Renal cortex interstitium (tissue), 11 donors: Measurements from ENCODE around the gene GRID1. TPM values are rescaled to one million over a fixed set of nuclear protein-coding genes. Genes with fewer than 3 reads are reported as not detected.

Source experiments
- DNase-seq, 11 donors: peaks; one replicate each; pipeline ENCODE4 v3.0.0-alpha.2; 2013; ENCODE audit warnings: low read depth in 9 of 11, low spot score in 4 of 11; ENCODE audit errors: extremely low read depth in 1 of 11
- polyA plus RNA-seq, 3 donors: library from polyadenylated mRNA; unstranded; fragments of 120-200 nt; gene quantifications; one replicate each; pipeline ENCODE4 v1.2.1, GENCODE V29; 2013; ENCODE audit not compliant: insufficient read length in 3 of 3

GRID1 gene
- polyA plus RNA-seq, 3 donors: 1.6 to 1.8 (median 1.6) TPM

GRCh38 chr10:86305521-86305920 is 61.1 kb downstream of the GRID1 start:
- no peak for DNase-seq

DNA sequence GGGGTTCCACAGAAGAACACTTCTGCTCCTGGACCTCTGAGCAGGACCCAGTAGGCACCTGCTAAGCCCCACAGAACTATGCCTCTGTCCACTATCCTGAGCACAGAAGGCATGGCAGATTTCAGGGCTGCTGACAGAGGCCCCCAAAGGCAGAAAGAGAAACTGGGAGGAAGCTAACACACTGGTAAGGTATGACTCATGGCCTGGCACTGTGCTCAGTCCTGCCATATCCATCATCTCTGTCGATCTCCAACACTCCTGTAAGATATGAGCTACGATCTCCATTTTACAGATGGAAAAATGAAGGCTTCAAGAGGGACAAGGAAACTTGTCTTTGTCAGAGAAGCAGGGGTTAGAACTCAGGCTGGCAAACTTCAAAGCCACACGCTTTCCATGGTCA is 62.2 kb downstream of the GRID1 start:
- no peak for DNase-seq

GRCh38 chr10:86303626-86304025 is 63.0 kb downstream of the GRID1 start:
- no peak for DNase-seq

- DNase-seq: no peak
These were observed 64.6 kb downstream of the GRID1 start for GRCh38 chr10:86301971-86302370.

DNA sequence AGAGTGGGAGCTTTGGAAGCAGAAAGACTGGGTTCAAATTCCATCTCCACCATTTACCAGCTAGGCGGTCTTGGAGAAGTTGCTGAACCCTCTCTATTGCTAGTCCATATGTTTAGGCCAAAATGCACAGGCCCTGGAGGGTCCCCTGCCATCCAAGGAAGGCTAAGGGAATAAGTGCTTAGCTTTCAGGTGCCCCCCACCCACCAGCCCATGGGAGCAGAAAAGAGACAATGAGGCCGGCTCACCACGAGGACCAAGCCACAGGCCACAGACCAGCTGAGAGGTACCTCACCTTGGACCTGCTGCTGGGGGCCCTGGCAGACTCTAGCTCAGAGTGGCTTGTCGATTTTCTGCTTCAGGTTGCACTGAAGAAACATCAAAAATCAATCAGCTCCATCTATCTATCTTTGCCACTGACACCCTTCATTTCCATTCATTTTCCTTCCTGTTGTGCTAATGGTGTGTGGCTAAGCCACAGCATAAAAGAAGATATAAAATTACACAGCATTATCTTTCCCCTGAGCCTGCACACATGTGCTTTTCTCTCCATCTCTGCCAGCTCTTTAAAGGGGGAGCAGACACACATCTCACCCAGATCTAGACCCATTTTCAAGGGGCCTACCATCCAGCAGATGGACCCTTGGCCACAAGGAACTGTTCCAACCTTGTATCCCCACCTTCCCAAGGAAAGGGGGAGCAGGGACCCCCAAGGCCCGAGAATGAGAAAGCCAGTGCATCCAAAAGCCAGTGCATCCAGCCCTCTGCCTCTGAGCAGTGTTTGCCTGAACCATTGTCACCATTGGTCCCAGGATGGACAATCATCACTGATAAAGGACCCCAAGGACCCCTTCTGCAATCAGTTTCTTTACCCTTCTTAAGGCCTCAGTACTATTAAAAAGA is 65.4 kb downstream of the GRID1 start:
- no peak for DNase-seq

- no peak for DNase-seq
These were observed 66.1 kb downstream of the GRID1 start for GRCh38 chr10:86300399-86300925.

GRCh38 chr10:86299562-86299961 is 67.0 kb downstream of the GRID1 start:
- no peak for DNase-seq

DNA sequence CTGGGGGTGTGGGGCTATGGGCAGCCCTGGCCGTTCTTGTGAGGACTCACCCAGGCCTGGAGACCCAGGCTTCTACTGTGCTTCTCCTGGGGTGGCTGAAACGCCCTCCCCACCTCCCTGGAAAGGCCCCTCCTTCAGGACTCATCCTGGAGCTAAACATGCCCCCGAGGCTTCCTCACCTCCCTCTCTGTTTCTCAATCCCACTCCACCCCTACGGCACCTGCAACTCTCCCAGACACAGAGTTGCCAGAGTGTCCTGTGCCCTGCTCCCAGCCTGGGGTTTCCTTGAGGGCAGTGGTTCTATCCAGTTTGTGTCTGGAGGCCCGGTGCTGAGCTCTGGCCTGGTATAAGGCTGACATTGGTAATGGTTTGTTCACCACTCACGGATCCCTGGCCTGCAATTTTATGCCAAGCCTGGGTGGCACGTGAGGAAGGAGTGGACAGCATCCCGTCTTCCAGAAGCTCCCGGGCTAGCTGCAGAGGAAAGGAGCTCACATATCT is 68.0 kb downstream of the GRID1 start:
- DNase-seq: no peak

GRCh38 chr10:86295791-86296190 is 70.8 kb downstream of the GRID1 start:
- DNase-seq: no peak

- no peak for DNase-seq
These were observed 71.2 kb downstream of the GRID1 start for GRCh38 chr10:86295351-86295750.

DNA sequence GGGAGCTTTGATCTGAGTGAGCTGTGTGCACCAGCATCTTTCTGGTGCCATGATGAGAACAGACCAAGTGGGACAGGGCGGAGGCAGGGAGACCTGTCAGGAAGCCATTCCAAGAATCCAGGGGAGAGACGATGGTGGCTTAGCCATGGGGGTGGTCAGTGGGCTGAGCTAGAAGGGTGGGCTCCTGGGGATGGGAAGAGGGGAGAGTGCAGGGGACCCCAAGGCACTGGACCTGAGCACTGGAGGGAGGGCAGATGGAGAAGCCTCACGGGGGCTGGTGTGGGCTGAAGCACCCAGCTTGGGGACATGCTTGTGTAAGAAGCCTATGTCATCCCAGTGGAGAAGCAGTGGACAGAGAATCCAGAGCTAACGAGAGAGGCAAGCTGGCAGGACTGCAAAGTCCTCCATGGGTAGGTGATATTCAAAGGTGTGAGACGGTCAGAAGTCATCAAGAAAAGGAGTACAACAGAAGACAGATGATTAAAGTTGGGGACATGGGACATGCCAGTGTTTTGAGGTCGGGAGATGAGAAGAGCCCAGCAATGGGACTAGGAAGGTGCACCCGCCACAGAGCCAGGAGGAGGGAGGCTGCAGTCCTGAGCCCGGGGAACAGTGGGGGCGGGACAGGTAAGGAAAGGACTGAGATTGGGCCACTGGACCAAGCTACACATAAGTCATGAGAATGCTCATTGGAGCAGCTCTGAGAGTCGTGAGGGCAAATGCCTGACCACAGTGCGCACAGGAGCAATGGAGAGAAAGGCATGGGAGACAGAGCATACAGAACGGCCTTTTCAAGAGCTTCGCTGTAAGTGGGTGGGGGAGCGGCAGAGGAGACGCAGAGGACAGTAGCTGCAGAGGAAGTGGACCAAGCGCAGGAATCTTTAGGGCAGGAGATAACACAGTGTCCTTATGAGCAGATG is 72.0 kb downstream of the GRID1 start:
- no peak for DNase-seq

DNA sequence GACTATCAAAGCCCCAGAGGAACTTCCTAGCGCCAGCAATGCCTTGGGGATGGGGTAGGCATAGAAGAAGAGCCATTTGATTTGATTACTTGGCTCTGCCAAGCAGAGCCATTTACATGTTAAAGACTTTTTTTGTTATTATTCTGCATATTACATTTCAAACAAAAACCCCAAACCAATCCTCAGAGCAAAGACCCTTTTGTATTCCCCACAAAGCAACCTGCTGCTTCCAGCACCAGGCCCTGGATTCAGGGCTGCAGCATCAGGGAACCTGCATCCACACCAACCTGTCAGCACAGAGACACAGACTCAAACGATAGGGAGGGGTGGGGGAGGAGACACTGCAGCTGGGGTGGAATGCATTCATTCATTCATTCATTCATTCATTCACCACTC is 73.2 kb downstream of the GRID1 start:
- no peak for DNase-seq

DNA sequence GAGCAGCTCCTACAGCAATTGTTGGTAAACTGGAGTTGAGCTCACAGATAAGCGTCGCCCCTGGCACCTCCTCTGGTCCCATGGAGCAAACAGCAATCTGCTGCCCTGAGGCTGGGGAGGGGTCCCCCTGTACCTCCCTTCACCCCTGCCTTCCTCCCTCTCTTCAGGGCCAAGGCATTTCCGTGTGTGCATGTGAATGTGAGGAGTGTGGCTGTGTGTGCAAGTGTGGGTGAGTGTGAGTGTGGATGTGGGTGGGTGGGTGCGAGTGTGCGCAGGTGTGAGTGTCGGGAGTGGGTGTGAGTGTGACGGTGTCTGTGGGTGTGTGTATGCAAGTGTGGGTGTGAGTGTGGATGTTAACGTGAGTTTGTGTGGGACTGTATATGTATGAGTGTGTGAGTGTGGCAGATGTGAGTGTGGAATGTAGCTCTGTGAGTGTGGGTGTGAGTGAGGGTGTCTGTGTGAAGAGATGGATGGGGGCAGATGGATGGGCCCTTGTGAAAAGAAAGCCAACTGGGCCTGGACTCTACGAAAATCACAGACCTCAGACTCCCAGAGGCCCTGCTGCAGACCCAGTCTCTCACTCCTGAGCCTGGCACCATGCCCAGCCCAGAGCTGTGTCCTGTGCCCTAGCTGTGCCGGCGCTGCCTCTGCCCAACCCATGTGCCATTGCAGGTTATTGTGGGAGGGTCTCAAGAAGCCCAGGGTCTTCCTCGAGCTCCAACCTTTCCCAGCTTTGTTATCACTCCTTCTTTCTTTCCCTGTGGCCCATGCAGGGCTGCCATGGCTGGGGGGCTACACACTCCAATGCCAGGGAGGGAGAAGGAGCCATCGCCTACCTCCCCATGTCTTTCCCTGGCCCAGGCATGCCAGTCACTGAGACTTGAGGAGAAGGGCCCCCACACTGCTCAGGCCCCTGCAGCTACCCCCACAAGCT is 73.9 kb downstream of the GRID1 start:
- DNase-seq: no peak

GRCh38 chr10:86291616-86292340 is 74.8 kb downstream of the GRID1 start:
- no peak for DNase-seq

DNA sequence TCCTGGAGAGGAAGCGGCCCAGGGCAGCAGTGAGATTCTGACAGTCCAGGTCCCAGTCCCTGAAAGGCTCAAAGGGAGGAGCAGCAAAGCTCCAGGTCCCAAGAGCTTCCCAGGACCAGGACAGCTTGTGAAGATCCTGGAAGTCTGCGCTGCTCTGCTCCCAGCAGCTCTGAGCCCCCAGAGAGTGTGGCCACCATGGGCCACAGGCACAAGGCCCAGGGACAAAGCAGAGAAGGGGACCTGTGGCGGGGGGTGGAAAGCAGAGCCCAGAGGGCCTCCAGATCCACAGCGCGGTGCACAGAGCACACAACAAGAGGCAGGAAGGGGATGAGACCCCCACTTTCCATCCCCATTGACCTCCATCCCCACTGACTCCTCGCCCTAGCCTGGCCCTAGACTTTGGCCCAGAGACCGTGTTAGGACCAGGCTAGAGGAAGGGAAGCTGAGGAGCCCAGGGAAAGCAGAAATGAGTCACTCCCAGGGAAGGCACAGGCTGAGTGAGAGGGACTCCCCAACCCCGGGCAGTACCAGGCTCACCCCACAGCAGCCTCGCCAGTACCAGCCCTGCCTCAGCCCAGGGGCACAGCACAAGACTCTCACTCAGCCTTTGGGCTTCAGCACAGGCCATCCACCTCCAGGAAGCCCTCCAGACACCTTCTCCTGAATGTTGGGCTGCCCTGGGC is 75.5 kb downstream of the GRID1 start:
- DNase-seq: no peak

- DNase-seq: no peak
These were observed 77.1 kb downstream of the GRID1 start for GRCh38 chr10:86289577-86289868.

GRCh38 chr10:86288695-86289576 is 77.7 kb downstream of the GRID1 start:
- DNase-seq: no peak
